ENCODE results near the gene HMX1.

Gene HMX1

GRCh38 chr4:8854931-8855330, 16.7 kb downstream of the HMX1 start:
- no peak for DNase-seq

- no peak for DNase-seq
These were observed 17.6 kb downstream of the HMX1 start for GRCh38 chr4:8854016-8854415.

GRCh38 chr4:8853249-8853648, 18.4 kb downstream of the HMX1 start:
- DNase-seq: no peak

- DNase-seq: no peak
These were observed 19.4 kb downstream of the HMX1 start for GRCh38 chr4:8852118-8852704.

- no peak for DNase-seq
These were observed 20.1 kb downstream of the HMX1 start for GRCh38 chr4:8851321-8852117.

- no peak for DNase-seq
These were observed 20.8 kb downstream of the HMX1 start for GRCh38 chr4:8850830-8851188.

GRCh38 chr4:8850074-8850829, 21.4 kb downstream of the HMX1 start:
- no peak for DNase-seq

- DNase-seq: no peak
These were observed 22.2 kb downstream of the HMX1 start for GRCh38 chr4:8849266-8850073.

GRCh38 chr4:8848507-8849265, 23.0 kb downstream of the HMX1 start:
- DNase-seq: no peak

GRCh38 chr4:8847764-8848163, 23.9 kb downstream of the HMX1 start:
- DNase-seq: no peak

GRCh38 chr4:8847331-8847730, 24.3 kb downstream of the HMX1 start:
- DNase-seq: no peak

GRCh38 chr4:8846826-8847225, 24.8 kb downstream of the HMX1 start:
- no peak for DNase-seq

GRCh38 chr4:8846046-8846720, 25.5 kb downstream of the HMX1 start:
- no peak for DNase-seq

- no peak for DNase-seq
These were observed 26.5 kb downstream of the HMX1 start for GRCh38 chr4:8844976-8845690.

GRCh38 chr4:8843597-8843996, 28.0 kb downstream of the HMX1 start:
- DNase-seq: no peak

GRCh38 chr4:8842614-8843013, 29.0 kb downstream of the HMX1 start:
- no peak for DNase-seq

GRCh38 chr4:8841678-8842268, 29.9 kb downstream of the HMX1 start:
- no peak for DNase-seq

- DNase-seq: no peak
These were observed 30.7 kb downstream of the HMX1 start for GRCh38 chr4:8840816-8841455.

- DNase-seq: no peak
These were observed 31.4 kb downstream of the HMX1 start for GRCh38 chr4:8840006-8840793.
